Activated CD4-positive, alpha-beta T cell treated with anti-CD3 and anti-CD28 coated beads for 24 hours (primary cell): ENCODE data around the gene SIM2.

Experiments
- DNase-seq, 2 donors: peaks; one replicate each; pipeline ENCODE4 v3.0.0-alpha.2; 2020; ENCODE audit warnings: low read depth in 2 of 2

SIM2 gene

DNA sequence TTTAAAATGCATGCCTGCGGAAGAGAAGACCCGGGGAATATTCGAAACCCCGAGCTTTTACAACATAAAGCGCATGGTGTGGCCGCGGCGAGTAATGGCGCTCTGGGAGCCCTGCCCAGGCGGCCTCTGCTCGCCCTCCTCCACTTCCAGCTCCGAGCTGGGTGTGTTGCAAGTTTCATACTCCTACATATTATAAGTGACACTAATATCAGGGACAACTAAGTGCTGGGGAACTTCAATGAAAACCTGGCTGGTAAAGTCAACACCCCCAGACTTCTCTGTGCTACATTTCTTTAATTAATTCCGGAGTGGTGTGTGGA, 11.8 kb downstream of the SIM2 start:
- DNase-seq = no peak

DNA sequence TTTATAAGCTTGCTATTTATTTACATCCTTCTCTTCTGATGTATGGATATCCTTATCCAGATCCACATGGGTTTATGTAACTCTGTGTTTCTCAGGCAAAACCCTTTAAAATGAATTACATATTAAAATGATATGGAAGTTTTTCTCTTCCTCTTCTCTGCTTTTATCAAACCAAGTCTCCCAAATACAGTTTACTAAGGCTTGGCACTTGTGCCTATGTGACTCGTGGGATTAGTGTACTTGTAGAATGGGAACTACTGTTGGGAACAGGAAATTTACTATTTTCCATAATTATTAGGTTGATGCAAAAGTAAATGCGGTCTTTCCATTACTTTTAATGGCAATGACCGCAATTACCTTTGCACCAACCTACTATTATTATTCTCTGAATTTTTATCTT, 14.8 kb downstream of the SIM2 start:
- DNase-seq = no peak

DNA sequence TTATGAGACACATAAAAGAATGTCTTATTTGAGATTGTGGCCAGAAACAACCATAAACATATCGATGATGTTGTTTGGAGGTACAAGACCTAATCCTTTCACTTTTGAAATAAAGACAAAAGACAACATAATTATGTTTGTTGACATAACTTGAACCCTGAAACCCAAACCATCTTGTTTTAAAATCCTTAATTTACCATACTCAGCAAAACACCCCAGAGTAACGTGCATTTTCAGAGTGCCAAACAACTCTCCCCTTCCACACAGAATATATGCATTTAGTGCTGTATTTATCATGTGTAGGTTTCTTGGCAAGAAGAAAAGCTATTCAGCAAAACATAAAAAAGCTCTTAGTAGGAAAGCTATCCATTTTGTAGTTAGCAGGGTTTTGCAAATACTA, 17.5 kb downstream of the SIM2 start:
- no peak for DNase-seq

DNA sequence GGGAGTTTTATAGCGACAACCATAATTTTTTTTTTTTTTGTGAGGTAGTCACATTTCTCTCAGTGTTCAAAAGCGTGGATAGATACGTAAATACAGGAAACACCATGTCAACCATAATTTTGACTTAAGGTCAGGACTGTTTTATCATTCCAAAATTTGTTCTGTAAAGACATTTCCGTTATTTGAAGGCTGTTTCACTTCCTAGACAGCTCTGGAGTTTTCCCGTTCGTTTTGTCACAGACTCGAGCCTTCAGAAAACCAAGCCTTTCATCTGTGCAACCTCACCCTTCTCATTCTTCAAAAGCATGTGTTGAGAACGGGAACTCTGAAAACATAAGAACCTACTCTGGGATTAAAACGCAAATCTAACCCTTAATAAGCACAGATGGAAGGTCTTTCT, 17.9 kb downstream of the SIM2 start:
- DNase-seq = no peak

DNA sequence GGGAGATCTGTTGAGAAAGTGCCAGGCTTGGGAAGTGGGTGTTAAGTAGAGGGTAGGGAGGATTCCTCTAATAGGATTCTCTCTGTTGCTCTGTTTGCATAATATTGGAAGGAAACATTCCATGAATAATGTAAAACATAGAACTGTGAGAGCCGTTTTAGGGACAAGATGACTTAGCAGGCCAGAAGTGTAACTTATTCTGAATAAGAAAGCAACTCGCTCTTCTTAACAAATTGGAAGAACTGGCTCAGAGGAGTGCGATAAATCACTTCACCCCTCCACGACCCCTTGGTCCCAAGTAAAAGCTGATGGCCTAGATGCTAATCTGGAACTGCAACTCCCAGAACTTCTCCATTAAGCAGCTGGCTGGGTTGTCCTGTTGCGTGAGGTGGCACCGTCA, 19.1 kb downstream of the SIM2 start:
- DNase-seq = no peak

DNA sequence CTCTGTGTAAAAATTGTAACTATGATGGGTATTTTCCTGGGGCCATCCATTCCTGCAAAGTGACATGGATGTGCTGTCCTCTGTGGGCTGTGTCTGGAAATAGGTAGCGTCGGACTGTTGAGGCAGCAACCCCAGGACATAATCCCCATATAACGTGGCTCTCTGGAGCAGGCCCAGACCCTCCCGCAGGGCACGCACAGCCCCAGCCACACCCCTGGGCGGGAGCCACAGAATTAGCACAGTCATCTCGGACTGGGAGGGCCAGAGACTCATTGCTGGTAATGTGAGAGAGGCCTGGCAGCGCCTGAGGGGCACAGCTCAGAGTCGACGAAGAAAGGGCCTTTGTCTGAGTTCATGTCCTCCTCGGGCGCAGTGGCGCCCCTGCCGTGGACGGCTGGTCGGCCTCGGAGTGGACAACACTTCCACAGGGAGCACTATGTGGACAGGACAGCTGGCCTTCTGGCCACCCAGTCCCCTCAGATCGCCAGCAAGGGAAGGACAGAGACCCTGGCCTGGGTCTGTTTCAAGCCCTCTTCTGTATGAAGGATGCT, 20.1 kb downstream of the SIM2 start:
- DNase-seq = no peak

DNA sequence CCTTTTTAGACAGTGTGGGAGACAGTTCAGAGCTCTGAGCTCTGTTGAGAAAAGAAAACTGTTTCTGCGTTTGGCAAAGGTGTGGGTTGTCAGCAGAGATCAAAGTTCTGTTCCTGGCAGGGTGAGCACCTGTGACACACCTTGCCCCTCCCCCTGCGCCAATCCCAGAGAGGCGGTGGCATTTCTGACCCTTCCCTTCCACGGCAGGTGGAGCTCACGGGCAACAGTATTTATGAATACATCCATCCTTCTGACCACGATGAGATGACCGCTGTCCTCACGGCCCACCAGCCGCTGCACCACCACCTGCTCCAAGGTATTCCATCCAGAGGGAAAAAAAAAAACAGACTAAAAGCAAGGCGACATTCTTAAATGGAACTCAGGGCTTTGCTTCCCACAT, 20.7 kb downstream of the SIM2 start:
- DNase-seq = no peak

DNA sequence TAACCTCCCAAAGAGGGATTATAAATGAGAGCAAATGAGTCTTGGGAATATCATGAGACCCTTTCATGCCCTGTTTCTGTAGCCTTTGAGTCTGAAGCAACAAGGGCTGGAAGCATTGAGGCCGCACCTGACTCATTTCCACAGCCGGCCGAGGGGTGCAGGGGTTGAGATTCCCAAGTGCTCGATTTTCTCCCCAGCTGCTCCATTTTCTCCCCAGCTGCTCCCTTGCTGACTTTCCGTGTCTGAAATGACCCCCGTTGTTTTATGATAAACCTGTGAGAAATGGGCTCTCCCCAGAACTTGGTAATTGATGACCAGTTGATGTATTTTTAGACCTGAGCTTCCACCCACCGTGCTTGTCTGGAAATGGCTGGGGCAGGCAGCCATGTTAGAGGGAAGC, 22.9 kb downstream of the SIM2 start:
- DNase-seq = no peak

DNA sequence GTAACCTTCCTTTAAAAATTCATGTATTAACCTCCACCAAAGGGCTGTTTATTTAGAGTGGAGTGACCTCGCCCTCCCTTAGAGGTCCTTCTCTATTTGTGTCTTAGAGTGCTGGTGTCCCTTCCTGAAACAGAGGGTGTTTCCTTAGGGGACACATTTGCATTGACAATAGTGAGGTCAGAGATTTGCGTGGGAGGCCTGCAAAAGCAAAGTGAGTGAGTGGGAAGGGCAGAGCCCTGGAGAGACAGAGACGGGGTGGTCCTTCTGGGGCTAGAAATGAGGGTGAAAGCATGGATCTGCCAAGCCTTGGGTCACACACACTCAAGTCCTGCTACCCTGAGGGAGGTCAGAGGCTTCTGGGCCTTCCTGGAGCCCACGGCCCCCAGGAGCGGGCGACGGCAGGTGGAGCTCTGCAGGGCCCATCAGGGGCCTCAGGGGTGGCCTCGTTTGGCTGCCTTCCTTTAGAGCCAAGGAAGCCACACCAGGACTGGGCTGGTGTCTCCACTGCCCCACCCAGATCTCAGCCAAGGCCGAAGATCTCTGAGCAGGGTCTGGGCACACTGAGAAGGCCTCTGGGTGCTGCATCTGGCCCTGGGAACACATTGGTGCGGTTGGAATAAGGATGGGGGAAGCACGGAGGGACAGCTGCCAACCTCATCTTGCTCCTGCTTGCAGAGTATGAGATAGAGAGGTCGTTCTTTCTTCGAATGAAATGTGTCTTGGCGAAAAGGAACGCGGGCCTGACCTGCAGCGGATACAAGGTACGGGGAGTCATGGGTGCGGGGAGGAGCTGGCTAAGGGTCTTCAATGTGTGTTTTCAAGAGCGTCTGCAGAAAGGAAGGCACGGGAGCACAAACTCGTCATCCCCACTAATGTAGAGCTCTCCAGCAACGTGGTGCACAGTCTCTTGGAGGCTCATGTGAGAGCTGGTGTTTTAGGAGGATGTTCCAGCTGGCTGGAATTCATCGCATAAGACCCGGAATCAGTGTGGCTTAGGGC, 23.8 kb downstream of the SIM2 start:
- no peak for DNase-seq

DNA sequence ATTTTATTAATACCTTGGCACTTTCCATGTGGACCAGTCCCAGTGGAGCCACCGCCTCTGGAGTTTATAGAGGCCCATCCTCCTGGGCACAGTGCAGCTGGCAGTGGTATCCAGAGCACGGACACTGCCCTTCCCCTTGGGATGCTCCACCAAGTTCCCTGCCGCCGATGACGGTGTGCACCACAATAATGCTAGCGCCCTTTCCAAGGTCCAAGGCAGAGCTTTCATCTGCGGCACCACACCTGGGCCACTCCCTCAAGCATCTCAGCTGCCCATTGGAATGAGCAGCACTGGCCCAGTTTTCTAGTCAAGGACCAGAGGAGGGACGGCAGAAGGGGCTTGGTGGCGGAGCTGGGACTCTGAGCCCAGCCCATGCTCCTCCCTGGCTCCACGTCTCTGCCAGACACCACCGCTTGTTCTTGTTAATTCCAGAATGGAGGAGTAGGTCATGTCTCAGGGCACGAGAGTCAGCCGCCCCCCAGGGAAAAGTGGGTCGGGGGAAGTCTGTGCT, 24.5 kb downstream of the SIM2 start:
- DNase-seq = no peak

DNA sequence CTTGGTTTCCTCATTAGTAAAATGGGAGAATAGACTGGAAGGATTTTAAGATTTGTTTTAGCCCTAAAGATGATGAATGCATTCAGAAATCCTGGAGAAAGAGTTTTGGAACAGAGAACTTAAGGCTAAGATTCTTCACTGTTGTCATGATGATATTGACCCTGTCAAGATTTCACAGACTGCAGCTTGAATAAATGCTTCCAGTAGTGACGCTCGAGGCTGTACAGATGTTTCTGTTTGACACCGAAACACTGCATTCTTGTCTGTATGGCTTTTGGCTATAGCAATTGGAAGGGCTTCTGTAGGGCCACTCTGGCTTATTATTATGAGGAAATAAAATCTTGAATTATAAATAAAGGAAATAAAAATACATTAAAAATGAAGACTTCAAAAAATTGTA, 25.7 kb downstream of the SIM2 start:
- no peak for DNase-seq

DNA sequence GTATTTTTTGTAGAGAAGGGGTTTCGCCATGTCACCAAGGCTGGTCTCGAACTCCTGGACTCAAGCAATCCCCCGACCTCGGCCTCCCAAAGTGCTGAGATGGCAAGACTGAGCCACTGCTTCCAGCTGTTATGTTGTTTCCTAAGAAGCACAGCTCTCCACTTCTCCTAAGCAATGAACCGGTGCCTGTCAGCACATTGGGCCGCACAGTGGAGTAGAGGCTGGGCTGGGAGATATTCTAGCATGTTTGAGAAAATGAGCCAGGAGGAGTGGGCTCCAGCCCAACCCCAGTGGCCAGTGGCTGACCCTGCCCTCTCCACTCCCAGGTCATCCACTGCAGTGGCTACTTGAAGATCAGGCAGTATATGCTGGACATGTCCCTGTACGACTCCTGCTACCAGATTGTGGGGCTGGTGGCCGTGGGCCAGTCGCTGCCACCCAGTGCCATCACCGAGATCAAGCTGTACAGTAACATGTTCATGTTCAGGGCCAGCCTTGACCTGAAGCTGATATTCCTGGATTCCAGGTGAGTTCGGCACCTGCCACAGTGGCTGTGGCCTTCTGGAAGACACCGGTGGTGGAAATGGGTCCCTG, 27.0 kb downstream of the SIM2 start:
- DNase-seq = no peak

DNA sequence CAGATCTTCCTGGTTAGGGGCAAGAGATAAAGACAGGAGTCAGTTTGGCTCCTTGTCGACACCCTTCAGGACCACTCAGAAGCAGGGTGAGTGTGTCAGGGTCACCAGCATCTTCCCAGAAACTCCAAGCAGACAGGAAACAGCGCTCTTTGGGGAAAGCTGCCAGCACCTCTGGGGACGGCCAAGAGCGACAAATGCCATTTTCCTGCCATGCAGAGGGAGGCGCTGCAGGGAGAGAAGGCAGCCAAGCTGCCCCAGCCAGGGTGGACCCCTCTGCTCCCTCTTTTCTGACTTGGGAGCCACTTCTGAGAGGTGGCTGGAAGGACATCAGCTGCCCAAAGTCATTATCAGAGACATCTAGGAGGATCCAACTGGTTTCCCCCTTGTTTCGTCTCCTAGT, 29.0 kb downstream of the SIM2 start:
- DNase-seq = no peak

DNA sequence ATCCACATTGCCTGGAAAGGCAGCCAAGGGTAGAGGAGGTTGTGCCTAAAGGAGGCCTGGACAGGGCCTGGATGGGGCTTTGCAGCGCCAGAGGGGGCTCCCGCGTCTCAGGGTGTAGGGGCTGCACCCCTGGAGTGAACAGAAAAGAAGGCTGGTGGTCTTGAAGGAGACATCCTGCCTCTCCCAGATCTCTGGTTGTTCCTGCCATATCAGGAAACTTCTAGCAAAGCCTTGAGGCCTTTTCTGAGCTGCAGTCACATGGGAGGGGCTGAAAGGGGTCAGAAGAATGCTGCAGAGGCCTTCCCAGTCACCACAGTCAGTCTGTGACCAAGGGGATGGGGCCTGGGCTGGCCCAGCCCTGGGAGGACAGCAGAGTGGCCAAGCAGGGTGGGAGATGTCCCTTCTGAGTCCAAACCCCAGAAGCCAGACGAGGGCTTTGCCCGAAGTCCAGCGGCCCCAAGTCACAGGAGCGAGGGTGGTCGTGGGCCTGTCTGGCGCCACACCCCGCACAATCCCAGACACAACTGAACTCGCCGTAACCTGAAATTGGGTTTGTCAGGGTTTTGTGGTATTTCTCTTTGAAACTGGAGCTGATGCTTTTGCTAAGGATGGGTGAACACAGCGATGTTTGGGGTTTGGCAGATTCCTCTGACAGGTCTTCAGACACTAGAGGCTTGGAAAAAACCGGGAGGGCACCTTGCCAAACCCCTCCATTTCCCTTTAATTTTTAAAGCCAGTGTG, 29.6 kb downstream of the SIM2 start:
- no peak for DNase-seq

DNA sequence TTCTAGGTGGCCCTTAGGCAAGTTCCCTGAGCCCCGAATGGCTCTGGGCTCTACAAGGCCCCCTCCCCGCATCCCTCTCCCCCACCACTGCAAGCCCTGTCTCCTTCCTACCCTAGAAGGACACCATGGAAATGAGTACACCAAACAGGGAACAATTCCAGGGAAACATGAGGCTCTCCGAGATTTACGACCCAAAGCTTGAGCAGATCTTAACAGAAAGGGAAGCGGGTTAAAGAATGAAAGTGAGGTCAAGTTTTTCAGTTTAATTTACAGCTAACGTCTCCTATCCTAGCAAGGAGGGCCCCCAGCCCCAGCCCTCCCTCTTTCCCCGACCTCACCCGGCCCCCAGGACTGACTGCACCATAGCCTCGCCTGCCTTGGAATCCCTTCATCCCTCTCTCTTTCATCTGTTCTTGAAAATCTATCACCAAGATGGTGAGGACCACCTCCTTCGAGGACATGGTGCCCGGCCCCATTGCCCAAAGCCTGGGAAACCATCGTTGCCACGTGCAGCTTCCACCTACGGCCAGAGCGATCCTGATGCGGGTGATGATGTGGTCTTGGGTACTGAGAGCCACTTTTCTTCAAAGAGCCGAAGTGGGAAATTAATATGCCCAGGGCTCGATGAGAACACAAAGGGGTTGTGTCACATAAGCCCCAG, 30.5 kb downstream of the SIM2 start:
- DNase-seq = no peak

DNA sequence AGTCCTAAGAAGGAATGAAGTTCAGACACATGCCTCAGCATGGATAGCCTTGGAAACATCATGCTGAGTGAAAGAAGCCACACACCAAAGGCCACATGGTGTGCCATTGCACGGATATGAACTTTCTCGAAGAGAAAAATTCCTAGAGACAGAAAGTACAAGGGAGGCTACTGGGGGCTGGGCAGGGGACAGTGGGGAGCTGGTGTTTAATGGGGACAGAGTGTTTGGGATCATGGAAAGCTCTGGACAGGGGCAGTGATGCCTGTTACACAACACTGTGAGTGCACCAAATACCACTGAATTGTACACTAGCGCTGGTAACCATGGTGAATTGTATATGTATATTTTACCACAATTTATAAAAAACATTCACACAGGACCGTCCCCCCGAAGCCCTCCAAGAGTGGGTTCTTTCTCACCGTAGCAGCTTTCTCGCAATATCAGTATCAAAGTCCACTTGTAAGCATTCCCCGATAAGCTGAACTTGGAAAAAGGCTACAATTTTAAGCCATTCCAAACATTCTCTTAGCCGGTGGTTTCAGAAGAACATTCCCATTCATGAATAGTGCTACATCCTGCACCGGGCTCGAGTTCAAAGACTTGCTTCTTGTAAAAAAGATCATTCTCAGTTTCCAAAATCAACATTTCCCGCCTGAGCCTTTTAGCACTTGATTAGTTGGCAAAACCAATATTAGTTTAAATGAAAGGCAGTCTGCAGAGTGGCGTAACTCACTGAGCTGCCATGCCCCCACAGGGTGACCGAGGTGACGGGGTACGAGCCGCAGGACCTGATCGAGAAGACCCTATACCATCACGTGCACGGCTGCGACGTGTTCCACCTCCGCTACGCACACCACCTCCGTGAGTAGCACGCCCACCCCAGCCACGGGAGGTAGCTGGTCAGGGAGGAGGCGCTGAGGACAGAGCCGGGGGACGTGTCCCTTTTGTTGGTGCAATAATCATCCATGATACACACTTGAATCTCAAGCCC, 31.7 kb downstream of the SIM2 start:
- no peak for DNase-seq

DNA sequence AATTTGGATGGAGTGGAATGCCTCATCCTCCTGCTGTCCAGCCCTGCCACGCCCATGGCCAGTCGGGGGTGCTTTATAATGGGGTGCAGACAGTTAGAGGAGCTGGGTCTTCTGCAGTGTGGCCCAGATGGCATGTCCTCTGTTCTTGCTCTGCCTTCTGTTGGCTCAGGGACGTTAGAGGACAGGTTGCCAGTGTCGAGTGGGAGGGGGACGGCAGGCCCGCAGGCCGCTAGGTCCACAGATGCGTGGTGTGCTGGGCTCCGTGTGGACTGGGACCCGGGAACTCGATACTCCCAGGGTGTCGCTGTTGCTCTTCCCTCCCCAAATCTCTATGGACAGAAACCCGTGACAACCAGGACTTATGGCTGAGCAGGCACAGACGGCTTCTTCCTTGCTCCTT, 33.3 kb downstream of the SIM2 start:
- no peak for DNase-seq

DNA sequence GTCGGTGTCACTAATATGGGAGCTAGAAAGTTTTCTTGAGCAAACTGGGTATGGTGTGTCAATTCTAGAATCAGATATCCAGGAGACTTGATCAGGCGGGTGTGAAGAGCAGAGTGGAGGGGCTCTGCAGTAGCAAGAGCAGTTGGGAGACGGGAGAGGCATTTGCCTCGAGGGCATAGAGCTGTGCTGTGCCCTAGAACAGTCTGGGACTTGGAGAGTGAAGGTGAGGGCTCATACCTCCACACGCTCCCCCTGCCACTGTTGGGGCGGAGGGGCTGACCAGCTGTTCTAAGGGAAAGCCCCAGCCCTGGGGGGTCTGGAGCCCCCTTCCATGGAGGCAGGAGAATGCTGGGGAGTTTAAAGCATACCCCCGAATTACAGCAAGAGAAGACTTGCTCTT, 33.8 kb downstream of the SIM2 start:
- no peak for DNase-seq

DNA sequence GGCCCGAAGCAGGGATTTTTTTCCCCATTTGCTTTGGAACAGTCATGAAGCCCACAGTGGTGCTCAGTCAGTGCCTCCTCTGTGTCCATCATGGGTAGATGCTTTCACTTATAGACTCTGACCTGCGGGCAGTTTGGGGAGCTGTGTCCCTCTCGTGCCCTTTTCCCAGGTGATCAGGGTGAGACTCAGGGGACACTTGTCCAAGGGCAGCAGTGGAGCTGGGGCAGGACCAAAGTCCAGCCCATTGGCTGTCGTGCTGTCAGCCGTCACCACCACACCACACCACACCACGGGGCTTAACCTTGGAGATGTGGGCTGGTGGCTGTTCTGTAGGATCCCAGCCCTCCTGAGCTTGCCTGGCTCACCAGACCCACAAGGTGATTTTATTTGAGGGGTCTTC, 34.9 kb downstream of the SIM2 start:
- DNase-seq = no peak

DNA sequence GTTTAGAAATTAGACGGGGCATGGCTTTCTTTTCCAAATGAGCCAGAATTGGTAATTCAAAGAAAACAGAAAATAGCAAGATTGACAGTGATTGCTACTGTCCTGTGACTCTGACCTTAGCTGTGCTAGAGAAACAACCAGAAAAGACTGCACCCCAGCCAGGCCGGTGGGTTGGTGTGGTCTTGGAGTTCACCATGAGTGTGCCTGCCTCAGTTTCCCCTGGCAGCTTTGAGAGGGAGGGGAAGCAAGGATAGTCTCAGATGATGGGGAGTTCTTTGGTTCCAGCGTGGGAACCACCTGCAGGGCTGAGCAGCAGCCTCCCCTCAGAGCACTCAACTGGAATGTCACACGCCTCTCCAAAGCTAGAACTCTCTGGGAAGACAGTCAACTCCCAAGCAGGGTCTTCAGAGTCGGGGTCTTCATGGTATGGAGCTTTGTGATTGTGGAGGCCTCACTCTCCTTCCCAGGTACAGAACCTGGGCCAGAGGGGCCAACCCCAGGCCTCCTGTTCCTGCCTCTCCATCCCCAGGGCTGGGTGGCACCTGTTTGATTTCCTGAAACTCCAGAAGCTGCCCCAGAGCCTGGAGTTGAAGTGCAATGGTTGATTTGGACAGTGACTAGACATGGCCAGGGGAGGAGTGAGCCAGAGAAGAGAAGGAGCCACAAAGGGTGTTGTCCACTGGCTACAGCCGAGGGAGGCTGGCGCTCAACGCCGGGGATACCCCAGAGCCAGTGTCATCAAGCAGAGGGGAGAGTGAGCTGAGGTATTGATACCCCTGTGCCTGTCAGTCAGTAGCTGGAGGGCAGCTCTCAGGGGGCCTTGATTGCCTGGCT, 35.7 kb downstream of the SIM2 start:
- no peak for DNase-seq
